ENCODE results near the gene SSC5D.
"Not testable (repeated sequence)": the region's sequence is repeated elsewhere in the genome, so short reads cannot be mapped to it uniquely, and the experiment has no call there.

Gene SSC5D

DNA sequence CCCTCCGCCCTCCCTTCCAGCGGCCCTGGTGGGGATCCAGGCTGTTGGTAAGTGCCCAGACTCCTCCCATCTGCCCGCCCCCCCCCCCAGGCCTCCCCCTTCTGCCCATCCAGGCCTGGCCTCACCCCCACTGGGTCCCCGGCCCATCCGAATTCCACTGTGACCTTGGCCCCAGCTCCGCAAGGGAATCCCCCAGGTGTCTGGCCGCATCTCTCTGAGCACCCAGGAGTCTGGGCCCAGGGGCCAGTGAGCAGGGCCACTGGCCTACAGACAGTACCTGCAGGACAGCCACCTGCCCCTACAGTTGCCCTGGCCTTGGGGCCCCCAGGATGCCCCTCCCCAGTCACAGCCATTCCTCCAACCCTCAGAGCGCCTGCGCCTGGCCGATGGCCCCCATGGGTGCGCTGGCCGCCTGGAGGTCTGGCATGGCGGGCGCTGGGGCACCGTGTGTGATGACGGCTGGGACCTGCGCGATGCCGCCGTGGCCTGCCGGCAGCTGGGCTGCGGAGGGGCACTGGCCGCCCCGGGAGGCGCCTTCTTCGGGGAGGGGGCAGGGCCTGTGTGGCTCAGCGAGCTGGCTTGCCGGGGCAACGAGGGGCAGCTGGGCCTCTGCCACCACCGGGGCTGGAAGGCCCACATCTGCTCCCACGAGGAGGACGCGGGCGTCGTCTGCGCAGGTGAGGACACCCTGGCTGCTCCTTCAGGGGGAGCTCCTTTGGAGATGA, 912 bp downstream of the SSC5D start:
- DNase-seq, result no peak

DNA sequence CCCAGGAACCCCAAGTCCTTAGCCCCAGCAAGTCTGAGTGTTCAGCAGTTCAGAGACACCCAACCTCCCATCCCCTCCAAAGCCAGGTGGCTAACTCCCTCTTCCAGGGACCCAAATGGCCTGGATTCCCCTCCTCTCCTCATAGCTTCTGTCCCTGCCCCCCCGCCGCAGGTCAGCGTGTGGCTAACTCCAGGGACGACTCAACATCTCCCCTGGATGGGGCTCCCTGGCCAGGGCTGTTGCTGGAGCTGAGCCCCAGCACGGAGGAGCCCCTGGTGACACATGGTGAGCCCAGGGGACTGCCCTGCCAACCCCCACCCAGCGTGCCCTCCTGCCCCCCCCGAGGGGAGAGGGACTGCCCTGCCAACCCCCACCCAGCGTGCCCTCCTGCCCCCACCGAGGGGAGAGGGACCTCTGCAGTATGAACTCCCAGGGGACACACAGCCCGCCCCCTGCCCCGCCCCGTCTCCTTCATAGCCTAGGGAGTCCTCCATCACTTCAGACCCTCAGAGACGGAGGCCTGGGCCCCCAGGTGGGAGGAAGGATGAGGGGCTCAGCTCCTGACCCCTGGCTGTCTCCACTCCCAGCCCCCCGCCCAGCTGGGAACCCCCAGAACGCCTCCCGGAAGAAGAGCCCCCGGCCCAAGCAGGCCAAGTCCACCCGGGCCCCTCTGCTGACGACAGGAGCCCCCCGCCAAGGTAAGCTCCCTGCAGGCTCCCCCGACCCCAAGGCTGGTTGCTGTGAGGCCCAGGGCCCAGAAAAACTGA, 1.7 kb downstream of the SSC5D start:
- DNase-seq, result no peak

DNA sequence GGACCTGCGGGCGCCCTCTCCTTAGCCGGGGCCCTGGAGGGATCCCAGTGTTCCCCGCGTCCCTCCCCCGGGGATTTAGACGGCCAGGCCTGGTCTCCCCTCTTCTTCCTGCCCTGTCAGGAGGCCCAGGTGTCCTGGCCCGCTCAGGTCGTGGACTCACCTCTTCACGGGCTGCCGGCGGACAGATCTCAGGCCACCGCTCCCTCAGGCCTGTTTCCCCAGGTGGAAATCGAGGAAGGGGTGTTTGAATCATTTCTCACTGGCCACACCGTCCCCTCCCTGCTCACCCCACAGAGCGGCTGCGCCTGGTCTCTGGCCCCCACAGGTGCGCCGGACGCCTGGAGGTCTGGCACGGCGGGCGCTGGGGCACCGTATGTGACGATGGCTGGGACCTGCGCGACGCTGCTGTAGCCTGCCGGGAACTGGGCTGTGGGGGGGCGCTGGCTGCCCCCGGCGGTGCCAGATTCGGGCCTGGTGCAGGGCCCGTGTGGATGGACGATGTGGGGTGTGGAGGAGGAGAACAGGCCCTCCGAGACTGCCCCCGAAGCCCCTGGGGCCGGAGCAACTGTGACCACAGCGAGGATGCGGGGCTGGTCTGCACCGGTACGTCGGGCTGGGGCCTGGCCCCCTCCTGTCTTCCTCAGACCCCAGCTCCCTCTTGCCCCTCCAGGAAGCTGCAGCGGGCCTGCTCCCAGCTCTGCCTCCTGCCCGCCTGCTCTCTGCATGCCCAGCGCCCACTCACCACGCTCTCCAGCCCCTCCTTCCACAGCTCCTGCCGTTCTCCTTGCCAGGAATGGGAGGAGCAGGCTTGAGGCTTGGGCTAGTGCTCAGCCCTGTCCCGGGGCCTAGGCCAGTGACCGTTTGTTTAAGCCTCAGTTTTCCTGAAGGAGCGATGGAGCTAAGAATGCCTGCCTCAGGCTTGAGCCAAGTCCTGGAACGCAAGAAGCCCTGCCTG, 2.5 kb downstream of the SSC5D start:
- no peak for DNase-seq

DNA sequence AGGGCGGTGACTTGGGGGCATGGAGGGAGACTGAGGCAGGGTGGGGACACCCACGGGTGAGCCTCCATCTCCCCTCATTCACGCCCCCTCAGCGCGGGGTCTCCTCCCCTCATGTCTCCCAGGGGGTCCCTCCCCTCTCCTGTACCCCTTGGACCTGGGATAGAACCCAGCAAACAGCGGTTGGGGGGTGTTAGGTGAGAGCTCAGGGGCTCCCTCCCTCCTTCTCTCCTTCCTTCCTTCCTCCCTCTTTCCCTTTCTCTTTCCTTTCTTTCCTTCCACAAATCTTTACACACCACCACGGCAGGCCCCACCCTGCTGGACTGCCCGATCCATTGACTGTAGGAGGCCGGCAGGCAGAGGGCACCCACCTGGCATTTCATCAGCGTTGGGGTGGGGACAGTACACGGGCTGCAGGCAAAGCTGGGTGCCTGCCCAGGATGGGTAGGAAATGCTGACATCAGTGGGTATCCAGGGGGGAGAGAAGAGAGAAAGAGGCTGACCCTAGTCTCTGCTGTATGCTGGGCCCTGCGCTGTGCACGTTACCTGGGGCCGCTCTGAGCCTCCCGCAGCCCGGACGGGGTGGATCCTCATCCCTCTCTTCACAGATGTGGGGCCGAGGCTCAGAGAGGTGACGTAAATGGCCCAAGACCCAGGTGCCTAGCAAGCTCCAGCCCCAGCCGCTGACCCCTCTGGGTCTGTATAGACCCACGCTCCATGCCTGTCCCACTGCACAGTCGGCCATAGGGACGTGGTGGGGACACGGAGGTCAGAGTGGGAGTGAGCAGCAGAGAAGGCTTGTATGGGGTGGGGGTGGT, 3.5 kb downstream of the SSC5D start:
- DNase-seq, result no peak

DNA sequence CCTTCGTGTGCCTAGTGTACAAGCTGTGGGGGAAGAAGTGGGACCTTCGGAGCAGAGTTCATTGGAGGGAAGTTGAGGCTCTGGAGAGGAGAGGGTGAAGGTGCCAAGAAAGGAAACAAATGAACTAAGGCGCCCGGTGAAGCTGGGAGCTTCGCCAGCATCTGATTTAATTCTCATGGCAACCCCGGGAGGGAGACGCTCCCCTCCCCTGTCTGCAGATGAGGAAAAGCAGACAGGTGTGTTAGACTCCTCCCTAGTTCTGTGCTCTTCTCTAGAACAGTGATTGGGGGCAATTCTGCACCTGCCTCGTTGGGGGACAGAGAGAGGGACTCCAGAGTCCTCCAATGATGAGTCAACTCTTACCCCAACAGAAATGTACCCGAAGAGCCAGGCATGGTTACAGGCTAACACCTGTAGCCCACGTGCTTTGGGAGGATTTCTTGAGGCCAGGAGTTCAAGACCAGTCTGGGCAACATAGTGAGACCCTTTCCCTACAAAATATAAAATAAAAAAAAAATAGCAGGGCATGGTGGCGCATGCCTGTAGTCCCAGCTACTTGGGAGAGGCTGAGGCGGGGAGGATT, 4.2 kb downstream of the SSC5D start:
- no peak for DNase-seq

DNA sequence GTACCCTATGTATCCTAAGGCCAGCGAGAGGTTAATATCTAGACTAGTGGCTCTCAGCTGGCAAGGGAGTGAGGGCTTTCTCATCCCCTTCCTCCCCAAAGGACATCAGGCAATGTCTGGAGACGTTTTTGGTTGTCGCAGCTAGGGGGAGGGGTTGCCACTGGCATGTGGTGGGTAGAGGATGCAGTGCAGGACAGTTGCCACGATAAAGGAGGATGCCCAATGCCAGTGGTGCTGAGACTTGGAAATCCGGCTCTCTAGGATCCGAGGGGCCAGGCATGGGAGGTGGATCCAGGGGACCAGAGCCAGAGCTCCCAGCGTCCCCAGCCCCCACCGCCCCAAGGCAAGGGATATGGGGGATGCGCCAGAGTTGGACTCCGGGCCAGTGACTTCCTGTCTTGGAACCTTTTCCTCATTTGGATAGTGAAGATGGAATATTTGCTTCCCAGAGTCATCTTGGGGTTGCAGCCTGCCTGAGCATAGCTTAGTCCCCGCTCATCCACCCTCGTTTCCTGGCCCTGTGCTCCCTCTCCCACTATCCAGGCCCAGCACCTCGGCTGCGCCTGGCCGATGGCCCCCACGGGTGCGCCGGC, 4.9 kb downstream of the SSC5D start:
- no peak for DNase-seq

DNA sequence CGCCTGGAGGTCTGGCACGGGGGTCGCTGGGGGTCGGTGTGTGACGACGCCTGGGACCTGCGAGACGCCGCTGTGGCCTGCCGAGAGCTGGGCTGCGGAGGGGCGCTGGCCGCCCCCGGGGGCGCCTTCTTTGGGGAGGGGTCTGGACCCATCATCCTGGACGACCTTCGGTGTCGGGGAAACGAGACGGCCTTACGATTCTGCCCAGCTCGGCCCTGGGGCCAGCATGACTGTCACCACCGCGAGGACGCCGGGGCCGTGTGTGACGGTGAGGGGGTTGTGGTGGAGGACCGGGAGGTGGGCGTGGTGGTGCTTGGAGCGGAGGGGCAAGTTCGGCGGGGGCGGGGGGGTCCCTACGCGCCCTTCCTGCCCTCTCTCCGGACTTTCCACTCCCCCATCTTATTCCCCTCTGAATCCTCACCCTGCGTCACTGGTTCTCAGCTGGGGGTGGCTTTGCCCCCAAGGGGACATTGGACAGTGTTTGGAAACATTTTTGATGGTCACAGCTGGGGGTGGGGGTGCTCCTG, 5.5 kb downstream of the SSC5D start:
- DNase-seq, result no peak

DNA sequence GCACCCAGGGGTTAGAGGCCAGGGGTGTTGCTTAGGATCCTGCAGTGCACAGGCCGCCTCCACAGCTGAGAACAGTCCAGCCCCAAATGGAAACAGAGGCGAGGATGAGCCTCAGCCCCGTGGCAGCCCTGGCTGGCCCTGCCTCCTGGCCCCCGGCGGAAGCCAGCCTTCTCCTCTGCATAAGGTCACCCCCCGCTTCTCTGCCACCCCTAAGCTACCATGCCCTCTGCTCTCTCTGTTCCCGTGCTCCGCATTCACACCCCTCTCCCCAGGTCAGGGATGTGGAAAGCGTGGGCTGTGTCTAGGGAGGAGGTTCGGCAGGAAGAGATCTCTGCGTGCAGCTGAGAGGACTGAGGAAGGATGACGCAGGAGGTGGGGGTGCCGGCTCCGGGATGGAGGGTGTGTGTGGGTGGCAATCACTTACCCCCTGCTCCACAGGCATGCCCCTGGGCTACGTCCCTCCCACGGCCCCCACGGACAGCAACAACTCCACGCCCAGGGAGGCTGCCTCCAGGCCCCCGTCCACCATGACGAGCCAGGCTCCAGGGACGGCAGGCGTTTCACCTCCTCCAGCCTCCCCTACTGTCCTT, 6.0 kb downstream of the SSC5D start:
- no peak for DNase-seq

DNA sequence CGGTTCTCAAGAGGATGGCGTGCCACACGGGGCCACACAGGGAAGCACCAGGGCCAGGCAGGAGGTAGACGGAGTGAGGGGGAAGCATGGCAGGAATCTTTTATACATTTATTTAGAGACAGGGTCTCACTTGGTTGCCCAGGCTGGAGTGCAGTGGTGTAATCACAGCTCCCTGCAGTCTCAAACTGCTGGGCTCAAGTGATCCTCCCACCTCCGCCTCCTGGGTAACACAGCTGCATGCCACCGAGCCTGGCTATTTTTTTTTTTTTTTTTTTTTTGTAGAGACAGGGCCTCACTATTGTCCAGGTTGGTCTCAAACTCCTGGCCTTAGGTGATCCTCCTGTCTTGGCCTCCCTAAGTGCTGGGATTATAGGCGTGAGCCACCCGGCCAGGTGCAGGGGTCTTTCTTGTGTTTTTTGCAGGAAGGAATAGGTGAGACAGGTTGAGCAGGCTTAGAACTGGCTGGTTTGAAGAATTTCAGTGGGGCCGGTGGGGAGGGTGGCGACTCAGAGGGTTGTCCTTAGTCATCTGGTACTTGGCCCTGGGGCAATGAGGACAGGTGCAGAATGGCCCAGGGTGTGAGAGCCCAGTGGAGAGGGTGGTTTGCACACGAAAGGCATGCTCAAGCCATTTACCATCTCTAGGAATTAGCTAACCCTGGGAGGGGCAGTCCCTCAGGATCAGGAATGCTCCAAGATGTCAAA, 7.6 kb downstream of the SSC5D start:
- DNase-seq, result no peak

DNA sequence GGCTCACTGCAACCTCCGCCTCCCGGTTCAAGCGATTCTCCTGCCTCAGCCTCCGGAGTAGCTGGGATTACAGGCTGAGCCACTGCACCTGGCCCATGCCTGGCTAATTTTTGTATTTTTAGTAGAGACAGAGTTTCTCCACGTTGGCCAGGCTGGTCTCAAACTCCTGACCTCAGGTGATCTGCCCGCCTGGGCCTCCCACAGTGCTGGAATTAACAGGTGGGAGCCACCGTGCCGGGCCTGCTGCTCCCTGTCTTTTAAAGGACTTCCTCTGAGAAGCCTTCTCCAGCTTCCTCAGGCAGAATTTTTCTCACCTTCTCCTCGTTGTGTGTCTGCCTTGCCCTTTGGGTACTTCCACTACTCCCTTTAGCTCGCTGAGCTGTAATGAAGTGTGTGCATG, 8.6 kb downstream of the SSC5D start:
- DNase-seq, result not testable (repeated sequence)

DNA sequence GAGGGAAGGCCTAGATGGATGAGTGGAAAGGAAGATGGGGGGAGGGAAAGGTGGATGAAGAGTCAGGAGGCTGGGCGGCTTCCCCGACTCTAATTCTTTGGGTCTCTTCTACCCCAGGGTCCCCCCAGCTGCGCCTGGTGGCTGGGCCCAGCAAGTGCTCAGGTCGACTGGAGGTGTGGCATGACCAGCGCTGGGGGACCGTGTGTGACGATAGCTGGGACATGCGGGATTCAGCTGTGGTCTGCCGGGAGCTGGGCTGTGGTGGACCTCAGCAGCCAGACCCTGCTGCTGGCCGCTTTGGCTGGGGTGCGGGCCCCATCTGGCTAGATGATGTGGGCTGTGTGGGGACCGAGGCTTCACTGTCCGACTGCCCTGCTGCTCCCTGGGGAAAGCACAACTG, 9.5 kb downstream of the SSC5D start:
- DNase-seq, result no peak

DNA sequence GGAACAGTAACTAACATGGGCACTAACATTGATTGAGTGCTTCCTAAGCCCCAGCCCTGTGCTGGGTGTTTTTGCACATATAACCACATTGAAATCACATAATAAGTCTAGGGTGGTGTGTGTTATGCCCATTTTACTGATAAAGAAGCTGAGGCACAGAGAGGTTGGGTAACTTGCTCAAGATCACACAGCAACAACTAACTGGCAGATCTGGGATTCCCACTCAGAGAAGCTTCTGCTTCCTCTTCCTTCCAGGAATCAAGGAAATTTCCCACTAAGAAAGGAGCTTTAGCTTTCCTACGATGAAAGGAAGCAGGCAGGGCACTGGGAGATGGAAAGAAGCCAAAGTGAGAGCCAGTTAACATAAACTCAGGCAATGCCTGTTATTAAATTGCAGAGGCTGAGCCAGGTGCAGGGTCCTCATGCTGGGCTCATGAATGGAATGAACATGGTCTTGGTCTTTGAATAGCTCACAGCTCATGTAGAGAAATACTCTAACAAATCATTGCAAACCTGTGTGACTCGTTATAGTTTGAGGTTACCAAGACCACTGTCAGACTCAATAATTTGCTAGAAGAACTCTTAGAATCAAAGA, 10.1 kb downstream of the SSC5D start:
- no peak for DNase-seq

DNA sequence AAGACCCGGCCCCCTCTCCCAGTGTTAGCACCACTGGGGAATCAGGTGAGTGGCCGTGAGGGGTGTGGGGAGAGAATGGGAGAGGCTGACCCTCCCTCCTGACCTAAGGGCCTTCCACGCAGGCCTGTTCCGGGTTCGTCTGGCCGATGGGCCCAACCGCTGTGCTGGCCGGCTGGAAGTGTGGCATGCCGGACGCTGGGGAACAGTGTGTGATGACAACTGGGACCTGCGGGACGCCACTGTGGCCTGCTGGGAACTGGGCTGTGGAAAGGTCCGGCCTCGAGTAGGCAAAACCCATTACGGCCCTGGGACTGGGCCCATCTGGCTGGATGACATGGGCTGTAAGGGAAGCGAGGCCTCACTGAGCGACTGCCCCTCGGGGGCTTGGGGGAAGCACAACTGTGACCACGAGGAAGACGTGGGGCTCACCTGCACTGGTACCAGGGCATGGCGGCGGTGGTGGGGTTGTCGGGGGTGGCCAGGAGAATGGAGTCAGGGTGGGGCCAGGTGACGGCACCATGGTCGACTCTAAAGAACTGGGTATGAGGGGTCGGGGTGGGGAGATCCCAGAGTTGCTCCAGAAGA, 12.2 kb downstream of the SSC5D start:
- no peak for DNase-seq

DNA sequence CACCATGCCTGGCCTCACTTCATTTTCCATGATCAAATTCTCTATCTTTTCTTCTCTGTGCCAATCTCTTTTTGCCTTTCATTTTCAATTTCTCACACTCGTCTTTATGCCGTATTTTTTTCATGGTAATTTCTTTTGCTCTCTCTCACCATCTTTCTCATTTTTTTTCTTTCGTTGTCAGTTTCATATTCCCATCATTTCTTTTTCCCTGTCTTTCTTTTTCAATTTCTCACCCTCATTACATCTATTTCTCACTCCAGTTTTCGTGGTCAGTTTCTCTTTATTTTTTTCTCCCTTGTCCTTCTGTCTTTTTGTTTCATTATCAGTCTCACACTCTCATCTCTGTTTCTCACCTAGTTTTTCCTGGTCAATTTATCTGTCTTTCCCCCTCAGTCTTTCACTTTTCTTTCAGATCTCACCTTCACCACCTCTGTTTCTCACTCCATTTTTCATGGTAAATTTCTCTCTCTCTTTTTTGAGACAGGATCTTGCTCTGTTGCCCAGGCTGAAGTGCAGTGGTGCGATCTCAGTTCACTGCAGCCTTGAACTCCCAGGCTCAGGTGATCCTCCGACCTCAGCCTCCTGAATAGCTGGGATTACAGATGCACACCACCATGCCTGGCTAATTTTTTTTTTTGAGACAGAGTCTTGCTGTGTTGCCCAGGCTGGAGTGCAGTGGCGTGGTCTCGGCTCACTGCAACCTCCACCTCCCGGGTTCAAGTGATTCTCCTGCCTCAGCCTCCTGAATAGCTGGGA, 14.1 kb downstream of the SSC5D start:
- DNase-seq, result no peak

DNA sequence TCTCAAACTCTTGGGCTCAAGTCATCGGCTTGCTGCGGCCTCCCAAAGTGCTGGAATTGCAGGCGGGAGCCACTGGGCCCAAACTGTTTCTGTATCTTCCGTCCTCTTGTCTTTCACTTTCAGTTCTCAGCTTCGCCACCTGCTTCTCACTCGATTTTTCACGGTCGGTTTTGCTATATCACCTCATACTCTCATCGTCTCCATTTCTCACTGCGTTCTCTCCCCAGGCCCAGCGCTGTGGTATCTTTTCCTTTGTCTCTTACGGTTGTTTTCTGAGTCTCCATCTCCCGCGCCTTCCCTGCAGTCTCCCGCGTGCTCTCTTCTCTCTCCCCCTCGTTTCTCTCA, 14.9 kb downstream of the SSC5D start:
- no peak for DNase-seq

DNA sequence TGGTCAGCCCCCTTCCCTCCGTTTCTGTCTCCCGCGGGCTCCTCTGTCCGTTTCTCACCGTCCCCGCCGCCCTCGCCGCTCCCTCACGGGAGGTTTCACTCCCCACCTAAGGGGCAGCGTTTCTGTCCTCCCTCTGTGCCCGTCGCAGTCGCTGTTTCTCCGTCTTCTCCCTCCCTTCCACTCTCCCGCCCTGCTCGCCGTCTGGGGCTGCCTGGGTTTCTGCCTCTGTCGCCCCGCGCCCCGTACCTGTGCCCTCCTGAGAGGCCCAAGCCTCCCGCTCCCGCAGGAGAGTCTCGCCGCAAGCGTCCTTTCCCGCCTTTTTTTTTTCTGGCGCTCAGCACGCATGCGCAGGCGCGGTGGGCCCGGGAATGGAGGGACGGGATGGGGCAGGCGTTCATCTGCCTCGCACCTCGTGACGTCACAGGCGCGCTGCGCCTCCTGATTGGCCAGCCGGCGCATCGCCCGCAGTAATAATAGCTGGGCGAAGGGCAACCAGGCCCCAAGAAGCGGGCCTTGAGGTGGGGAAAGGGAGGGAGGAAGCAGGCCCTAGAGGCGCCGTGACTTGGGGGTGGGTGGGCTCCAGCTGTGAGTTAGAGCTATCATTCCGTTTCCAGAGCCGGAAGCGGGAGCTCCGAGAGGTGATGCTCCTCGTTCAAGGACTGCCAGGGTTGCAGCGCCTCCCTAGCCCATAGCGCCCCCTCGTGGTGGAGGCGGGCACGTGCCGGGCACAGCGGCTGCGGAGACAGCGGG, 15.4 kb downstream of the SSC5D start:
- peak; percentile 96 for DNase-seq

DNA sequence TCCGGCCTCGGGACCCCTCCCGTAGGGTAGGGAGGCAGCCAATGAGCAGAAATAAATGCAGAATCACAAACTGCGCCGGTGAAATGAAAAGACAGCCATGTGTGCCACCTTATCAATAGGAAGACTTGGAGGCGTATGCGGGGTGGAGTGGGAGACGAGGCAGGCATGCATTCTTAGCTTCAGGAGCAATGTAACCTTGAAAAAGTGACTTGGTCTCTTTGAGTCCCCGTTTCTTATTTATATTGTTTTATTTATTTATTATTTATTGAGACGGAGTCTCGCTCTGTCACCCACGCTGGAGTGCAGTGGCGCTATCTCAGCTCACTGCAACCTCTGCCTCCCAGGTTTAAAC, 16.0 kb downstream of the SSC5D start:
- no peak for DNase-seq

DNA sequence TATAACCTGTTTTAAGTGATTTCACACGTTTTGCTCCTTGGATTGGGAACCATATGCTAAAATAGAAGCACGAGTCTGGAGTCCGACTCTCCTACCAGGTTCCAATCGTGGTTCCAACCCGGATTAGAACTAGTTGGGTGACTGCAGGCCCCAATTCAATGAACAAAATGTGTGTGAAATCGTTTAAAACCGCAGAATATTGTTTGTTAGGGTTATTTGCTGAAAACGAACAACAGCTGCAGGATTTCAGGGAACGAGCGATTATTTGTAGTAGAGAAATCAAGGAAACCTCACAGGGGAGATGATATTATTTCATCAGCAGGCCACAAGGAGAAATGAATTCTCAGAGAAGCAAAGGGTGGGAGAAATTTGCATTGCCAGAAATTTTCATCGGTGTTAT, 16.7 kb downstream of the SSC5D start:
- DNase-seq, result no peak

Data from hematopoietic multipotent progenitor cell treated with erythropoietin and hydrocortisone succinate and interleukin-3 and kit ligand, for 4 days (in vitro differentiated cells).